CMK (cell line): ENCODE results near the gene MYO3B.
"Not testable (repeated sequence)": the region's sequence is repeated elsewhere in the genome, so short reads cannot be mapped to it uniquely, and the experiment has no call there.

Source experiments
- DNase-seq: peaks from one replicate; pipeline ENCODE4 v3.0.0-alpha.2; 2010; ENCODE audit warnings: low read depth

The MYO3B gene

DNA sequence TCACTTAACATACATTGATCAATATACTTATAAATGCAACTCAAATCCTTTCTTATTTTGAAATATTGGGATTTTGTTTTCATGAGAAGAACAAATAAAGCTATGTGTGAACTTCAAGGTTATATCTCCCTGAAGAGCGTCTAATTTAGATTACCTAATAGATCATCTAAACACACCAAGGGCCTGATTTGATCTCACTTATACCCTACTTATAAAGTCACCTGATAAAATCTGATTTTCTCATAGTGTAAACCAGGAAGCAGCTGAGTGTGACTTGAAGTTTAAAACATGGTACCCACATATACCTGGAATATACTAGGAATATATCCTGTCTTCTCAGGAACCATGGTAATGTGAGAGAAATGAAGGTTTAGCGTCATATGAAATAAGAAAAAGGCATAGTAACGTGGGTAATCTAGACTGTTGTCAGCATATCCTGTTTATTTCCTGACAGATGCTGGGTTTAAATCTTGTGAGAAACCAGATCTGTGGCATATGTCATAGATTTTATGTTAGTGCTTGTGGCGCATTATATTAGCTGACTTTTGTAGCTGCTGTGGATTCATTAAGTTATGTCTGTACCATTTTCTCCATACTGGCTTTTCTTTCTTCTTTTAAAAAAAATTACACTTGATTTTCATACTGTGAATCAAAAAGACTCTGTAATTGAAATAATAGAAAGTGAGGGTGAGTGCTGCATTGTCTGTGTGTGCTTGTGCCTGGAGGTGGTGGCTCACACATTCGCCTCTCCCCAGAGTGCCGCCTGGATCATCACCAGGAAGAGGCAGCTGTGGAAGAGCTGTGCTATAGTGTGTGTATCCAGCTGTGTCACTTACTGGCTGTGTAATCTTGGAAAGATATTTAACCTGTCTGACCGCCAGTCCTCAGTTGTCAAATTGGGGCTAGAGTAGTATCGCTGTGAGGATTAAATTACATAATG is 164.0 kb downstream of the MYO3B start:
- DNase-seq: no peak

DNA sequence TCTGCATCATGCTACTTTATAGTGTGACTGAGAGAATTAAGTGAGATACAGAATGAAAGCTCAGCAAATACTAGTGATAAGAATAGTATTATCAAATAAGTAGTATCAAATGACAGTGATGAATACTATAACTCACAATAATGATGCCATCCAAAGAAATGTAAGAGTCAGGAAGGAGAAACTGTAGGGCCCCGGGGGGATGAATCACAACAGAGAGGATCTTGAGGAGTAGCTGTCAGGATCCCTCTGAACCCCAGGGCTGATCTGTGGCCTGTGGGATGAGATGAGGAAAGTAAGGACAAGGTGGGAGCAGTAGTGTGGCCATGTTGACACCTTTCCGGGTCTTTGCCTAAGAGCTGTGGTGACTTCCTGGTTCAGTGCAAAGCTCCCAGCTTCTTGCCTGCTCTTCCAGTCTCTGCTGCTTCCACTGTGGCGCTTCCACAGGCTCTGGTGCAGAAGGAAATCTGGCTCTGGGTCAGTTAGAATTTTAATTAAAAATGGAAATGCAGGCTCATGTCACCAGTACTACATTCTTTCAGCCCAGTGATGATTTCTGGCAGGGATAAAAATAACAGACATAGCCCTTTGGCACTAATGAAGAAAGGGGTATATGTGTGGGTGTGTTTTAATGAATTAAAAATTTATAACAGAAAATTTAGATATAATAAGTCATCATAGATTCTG is 166.9 kb downstream of the MYO3B start:
- DNase-seq: no peak

DNA sequence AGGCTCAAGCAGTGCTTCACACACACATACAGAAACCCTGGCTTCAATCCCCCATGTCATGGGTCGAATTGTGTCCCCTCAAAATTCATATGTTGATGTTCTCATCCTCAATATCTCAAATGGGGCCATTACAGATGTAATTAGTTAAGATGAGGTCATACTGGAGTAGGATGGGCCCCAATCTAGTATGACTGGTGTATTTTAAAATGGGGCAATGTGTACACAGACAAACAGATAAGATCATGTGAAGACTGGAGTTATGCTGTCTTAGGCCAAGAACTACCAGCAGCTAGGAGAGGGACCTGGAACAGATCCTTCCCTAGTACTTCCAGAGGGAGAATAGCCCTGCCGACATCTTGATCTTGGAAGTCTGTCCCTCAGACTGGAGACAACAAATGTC is 167.7 kb downstream of the MYO3B start:
- DNase-seq: no peak

DNA sequence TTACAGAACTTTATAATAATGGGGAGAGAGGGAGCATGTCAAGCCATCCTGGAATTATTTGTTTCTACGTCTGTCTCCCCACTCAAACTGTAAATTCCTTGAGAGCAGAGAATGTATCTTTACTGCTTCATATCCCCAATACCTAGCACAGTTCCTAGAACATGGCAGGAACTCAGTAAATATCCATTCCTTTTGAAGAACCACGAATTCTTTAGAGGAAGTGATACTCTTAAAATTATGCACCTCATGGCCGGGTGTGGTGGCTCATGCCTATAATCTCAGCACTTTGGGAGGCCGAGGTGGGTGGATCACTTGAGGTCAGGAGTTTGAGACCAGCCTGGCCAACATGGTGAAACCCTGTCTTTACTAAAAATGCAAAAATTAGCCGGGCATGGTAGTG is 171.3 kb downstream of the MYO3B start:
- not testable (repeated sequence) for DNase-seq

DNA sequence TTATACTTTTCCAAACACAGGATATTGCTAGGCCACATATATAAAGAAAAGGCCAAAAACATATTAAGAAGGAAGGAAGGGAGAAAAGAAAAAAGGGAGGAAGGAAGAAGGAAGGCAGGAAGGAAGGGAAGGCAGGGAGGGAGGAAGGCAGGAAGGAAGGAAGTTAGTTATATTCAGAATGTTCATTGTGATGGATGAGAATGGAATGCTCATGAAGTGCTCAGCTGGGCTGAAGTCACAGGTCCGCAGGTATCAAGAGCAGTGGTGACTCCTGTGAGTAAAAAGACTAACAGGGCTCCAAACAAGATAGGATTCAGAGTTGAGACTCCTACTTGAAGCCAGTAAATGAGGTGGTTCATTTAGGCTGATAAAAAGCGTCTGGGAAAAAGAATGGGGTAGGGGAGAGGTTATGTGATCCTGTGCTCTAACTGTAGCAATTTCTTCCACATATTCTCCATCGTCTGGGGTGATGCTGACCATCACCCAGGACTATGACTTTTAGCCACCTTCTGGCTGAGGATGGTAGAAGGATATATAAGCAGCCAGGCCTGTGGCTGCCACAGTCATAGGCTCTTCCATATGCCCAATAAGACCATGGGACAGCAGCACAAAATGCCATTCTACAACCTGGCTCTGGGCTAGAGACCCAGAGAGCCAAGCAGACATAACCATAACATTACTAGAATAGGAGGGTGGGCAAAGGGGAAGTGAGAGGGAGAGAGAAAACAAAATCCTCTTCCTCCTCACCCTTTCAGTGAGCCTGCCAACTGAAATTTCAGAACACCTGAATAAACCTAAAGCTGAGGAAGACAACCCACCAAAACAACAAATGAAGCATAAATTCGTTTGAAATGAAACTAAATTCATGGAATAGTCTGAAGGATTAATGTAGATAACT is 173.2 kb downstream of the MYO3B start:
- DNase-seq: no peak

DNA sequence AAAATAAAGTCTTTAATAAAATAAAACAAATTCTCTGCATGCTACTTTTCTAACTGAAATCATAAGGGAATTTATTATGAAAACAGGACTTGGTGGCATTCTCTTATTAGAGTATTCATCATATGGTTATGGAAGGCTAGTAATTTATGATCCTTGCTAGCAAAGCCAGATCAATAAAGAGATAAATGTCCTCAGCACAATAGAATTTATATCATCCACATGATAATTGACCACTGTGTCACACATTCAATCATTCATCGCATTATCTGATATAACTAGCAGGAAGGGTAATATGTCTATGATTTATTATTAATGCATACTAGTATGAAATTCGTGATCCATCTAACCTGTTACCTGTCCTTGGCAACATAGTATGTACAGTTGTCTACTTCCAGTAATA is 175.8 kb downstream of the MYO3B start:
- DNase-seq: no peak

DNA sequence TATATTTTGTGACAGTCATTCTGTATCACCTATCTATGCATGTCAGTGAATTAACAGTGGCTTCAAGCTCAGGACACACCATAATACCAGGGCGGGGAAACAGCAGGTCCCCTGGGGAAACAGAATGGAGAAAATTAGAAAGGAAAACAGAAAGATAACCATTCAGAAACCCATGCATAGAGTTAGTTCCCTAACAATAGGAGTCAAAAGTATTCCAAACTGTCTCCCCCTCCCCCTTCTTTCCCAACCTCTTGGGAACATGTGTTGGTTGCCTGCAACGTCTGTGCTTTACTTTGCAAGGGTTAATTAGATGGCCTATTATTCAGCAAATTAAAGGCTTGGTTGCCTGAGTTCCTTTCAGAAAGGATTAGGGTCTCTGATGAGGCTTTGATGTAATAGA is 176.4 kb downstream of the MYO3B start:
- no peak for DNase-seq

DNA sequence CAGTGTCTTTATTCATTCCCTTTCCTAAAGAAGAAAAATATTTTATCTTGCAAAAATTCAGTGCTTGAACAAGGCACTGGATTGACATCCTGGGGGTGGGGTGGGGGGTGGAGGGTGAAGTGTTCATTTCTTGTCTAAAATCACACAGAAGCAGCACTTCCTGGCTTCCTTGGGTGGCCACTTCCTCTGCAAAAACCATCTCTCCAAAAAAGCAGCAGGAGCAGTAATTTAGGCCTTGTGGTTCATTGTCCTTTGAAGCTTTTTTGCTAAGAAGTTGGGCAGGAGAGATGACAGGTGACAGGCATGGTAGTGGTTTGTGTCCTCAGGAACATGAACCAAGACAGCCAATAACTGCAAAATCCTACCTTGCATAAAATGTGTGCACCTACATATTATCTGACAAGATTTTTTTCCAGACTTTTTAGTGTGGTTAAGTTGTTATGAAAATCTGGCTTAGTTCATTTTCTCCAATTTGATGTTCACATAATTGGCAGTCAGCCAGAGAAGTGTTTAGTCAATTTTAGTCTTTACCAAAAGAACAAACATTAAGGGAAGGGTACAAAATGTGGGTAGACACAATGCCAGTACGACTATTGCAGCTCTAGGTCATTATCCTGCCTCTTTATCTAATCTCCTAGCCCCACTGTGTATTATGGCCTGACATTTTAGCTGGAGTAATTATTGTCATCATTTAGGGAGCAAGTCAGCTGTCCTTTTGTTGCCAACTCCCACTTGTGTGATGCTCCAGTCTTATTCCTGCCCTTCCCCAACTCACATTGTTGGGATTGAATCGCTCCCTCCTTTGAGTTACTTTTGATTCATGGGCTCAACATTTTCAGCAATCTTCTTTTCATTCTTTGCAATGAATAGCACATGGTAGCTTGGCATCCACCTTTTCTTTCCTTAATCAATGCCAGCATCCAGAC is 177.2 kb downstream of the MYO3B start:
- peak; percentile 55 for DNase-seq

DNA sequence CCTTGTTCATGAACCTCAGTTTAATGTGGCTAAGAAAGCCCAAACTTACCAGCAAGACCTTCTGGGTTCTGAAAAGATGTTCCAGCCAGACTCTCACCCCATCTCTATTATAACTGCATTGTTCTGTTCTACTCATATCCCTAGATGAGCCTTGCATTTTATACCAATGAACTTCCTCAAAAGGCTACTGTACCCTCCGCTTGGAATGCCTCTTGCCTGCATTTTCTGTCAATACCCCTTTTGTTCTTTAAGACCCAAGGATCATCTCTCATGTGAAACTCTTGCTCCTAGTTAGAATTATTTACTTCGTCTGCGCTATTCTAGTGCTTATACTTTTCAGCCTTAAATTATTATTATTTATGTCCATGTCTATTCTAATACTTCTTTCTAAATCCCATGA is 181.5 kb downstream of the MYO3B start:
- no peak for DNase-seq

DNA sequence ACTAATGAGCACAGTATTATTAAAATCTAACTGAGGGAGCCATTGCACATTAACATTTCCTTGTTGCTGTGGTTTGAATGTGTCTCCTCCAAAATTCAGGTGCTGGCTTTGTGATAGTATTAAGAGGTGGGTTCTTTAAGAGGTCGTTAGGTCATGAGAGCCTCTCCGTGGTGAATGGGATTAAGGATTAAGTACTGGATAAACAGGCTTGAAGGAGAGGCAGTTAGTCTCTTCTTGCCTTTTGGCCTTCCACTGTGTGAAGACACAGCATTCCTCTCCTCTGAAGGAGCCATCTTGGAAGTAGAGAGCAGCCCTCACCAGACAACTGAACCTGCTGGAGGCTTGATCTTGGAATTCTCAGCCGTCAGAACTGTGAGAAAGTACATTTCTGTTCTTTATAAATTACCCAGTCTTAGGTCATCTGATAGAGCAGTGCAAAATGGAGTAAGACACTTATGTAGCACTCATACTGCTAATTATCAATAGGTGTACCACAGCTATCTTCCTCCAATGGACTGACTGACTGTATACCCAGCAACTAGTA is 182.7 kb downstream of the MYO3B start:
- DNase-seq: no peak

DNA sequence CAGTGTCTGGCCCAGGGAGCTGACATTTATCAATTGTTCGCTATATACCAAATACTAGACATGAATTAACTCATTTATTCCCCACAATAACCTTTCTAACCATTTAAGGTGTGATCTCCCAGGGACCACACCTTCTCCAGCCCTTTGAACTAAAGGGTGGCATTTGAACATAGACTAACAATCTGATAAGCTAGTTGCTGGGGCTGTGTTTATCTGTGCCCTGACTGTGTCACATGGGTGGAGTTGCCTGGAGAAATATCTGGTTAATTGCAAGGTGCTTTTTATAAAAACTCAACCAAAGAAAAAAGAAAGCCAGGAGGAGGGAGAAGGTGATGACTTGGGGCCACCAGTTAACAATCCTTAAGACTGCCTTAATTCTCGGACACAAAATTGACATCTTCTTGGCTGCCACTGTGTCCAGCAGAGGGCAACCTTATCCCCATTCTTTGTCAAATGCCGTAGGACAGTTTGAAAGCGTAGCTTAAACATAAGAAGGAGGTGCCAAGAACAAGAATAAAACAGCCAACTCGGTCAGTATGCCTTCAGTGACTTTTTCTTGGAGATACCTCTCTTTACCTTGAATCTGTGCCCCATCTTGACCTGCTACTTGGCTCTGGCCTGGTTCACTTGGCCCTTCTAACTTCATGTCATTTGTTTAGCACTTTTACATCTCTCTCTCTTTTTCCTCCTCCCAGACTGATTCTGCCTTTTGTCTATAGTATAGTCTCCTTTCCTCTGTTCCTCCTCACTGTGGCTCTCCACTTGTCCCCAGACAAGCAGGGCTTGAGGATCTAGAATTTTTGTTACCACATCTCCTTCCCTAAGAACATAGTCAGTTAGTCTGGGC is 183.4 kb downstream of the MYO3B start:
- peak; percentile 58 for DNase-seq

DNA sequence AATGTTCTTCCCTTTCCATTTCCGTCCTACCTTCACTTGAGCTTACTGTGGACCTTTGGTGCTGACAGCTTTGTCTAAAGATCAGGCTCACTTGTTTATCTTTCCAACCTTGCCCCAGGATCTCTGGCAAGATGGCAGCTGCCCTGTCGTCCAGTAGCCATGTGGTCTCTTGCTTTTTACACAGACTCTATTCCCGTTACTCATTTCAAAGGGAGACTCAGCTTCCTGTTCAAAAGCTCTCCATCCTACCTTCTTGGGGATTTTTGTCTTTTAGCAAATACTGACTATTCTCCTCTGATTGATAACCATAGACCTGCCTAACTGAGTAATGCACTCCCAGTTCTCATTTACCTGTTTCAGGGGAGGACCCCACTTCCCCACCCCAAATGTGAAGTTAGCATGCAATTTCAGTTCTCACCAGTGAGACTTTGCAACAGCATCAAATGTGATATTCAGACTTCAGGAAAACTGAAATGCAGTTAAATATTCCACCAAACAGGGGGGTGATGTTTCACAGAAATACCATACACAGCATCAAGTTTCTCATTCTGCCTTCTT is 184.4 kb downstream of the MYO3B start:
- DNase-seq: no peak

DNA sequence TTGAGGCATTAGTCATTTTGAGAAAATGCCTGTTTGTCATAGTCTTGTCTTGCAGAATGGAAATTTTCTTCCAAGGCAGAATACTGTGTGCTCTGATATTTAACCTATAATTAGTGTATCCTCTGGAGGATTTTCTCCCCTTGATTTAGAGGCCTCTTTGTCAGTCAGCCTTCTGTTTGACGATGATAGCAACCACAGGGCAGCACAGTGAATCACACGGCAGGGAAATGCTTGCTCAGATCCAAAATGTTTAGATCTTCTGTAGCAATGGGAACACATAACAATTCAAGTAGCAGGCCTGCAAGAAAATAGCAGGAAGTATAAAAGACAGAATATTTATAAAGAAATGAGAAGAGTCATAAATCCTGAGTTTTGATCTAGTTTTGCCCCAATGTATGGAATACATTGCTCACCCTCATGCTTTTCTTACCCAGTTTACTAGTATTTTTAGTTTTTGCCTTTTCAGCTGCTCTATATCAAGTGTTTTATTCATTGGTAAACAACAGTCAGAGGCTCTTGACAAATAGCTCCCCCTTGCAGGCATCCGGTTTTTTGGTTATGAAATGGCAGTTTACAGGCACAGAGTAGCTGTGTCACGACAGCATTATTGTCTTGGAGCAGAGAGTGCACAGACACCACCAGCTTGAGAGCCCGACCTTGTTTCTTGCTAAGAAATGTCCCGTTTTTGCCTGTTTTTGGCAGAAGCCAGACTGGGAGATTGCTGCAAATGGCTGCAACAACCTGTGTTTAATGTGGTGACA is 185.1 kb downstream of the MYO3B start:
- peak; percentile 65 for DNase-seq

DNA sequence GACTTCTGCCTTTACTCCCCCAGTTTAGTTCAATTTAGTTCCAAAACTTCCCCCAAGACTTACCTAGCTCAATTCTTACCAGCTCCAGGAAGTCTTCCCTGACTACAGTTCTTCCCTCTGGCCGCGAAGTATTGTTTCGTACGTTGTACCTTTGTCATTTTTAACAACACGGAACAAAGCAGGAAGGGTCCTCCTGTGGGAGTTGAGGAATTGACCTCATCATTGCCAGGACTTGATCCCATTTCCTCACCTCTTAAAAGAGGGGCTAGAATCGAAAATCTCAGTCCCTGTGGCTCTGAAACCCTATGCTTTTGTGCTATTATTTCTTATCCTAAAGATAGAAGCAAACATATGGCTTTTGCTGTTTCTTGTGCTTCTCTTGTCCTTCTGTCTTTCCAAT is 187.1 kb downstream of the MYO3B start:
- DNase-seq: no peak

DNA sequence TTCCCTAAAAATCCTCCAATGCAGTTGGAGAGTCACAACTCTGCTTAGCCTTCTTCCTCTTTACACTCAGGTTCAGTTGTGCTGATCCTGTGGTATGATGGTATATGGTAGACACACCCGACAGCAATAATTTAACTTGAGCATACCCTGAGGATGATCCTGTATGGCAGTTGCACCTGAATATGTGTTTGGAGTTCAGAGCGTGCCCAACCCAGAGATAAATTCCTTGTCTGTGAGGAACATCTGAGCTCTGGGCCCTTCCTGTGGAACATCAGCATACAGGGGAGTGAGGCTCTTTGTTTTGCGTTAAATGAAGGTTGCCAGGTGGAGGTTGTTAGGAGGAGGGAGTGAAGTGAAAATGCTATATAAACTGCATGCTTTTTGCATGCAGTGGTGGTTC is 187.7 kb downstream of the MYO3B start:
- no peak for DNase-seq

DNA sequence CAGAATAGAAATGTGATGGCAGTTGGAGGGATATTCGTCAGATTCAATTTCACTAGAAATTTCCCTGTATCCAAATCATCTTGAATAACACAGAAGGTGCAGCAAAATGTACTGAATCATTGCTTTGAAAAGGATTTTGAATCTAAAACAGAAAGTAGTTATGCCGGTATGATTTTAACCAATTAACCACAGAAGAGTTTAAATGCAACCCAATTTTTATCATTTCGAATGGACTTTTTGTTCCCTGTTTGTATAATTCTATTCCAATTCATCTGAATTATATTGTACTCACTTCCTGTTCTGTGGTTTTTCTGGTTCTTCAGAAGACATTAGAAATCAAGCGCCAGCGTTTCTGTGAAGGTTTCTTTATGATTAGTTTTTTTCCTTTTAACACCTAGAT is 190.4 kb downstream of the MYO3B start:
- DNase-seq: no peak

DNA sequence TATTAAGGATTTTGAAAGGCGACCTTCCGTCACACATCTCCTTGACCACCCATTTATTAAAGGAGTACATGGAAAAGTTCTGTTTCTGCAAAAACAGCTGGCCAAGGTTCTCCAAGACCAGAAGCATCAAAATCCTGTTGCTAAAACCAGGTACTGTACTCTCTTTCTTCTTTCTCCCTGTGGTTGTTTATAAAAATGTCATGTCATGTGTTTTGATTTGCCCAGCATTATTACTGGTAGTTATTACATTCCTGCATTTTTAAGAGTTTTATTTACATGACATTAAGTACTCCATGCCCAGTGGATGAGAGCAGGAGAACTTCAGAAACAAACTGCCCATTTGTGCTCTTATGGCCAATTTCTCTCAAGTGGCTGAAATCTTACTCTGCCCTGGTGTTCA is 191.3 kb downstream of the MYO3B start:
- DNase-seq: no peak

DNA sequence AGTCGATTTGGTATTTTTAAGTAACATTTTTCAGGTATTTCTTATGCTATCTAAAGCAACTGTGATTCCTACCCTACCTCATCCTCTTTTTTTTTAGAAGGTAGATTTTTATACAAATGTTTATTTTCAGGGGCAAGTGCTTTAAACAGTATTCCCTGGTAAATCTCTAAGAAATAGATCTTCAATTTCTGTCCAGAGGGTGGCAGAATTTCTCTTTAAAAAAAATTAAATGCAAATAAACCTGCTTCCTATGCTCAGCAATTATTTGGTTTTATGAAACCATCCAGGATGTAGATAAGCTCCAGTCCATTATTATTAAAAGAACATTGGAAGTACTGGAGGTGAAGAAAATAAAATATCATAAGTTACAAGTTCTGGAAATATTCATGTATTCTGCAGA is 191.9 kb downstream of the MYO3B start:
- DNase-seq: no peak
